Liver (tissue), 9 donors: ENCODE results near the gene ZBTB18. TPM values are rescaled to one million over a fixed set of nuclear protein-coding genes. Genes with fewer than 3 reads are reported as not detected.

Experiments used
- DNase-seq: peaks from one replicate; pipeline ENCODE4 v3.0.0-alpha.2; 2017; ENCODE audit warnings: low spot score
- H3K27ac ChIP-seq, 2 donors: one replicate each; pipeline ENCODE4 v1.7.0; 2013; ENCODE audit warnings: inconsistent platforms in 2 of 2, low read length in 2 of 2, control low read depth in 1 of 2, low read depth in 1 of 2, mild to moderate bottlenecking in 1 of 2
- H3K27me3 ChIP-seq, 4 donors: one replicate each; pipeline versions ENCODE4 v1.6.1 to v1.7.0; 2013; ENCODE audit warnings: low read length in 3 of 4, inconsistent platforms in 1 of 4, mild to moderate bottlenecking in 1 of 4, moderate library complexity in 1 of 4; ENCODE audit not compliant: control insufficient read depth in 4 of 4, insufficient read depth in 4 of 4
- H3K36me3 ChIP-seq, 4 donors: one replicate each; pipeline versions ENCODE4 v1.6.1 to v1.7.0; 2013; ENCODE audit warnings: low read length in 3 of 4, mild to moderate bottlenecking in 3 of 4, low read depth in 1 of 4, moderate library complexity in 1 of 4; ENCODE audit not compliant: control insufficient read depth in 4 of 4, insufficient read depth in 3 of 4
- H3K4me1 ChIP-seq, 4 donors: one replicate each; pipeline versions ENCODE4 v1.6.1 to v1.7.0; 2013; ENCODE audit warnings: low read length in 3 of 4, mild to moderate bottlenecking in 3 of 4, moderate library complexity in 1 of 4; ENCODE audit not compliant: control insufficient read depth in 4 of 4, insufficient read depth in 4 of 4
- H3K4me3 ChIP-seq, 3 donors: one replicate each; pipeline versions ENCODE4 v1.6.1 to v1.7.0; 2013; ENCODE audit warnings: low read length in 3 of 3, control low read depth in 1 of 3, low read depth in 1 of 3, mild to moderate bottlenecking in 1 of 3
- H3K9ac ChIP-seq, 2 donors: one replicate each; pipeline ENCODE4 v1.7.0; 2013; ENCODE audit warnings: low read length in 2 of 2, mild to moderate bottlenecking in 2 of 2, moderate library complexity in 2 of 2, control low read depth in 1 of 2, low read depth in 1 of 2
- H3K9me3 ChIP-seq, 4 donors: one replicate each; pipeline versions ENCODE4 v1.6.1 to v1.7.0; 2013; ENCODE audit warnings: low read length in 3 of 4; ENCODE audit not compliant: control insufficient read depth in 4 of 4
- CTCF ChIP-seq: fragments of 150-350 bp; IDR thresholded peaks from 2 replicates; pipeline ENCODE4 v1.5.1; 2017; ENCODE audit warnings: improper control_type of control experiment, low read depth, low read length; ENCODE audit not compliant: missing input control
- EGR1 ChIP-seq, 2 donors: IDR thresholded peaks; 2 replicates each; pipeline ENCODE4 v1.6.1; 2016 to 2018; ENCODE audit warnings: antibody characterized with exemption in 2 of 2, low read depth in 2 of 2
- FOXA1 ChIP-seq: IDR thresholded peaks from 2 replicates; pipeline ENCODE4 v1.6.1; 2016; ENCODE audit warnings: antibody characterized with exemption
- FOXA2 ChIP-seq: IDR thresholded peaks from 2 replicates; pipeline ENCODE4 v1.6.1; 2016; ENCODE audit warnings: antibody characterized with exemption
- HNF4G ChIP-seq: IDR thresholded peaks from 2 replicates; pipeline ENCODE4 v1.6.1; 2016; ENCODE audit warnings: antibody characterized with exemption
- RAD21 ChIP-seq, 2 donors: IDR thresholded peaks; 2 replicates each; pipeline ENCODE4 v1.6.1; 2016; ENCODE audit warnings: antibody characterized with exemption in 2 of 2, mild to moderate bottlenecking in 2 of 2
- REST ChIP-seq: IDR thresholded peaks from 2 replicates; pipeline ENCODE4 v1.6.1; 2016; ENCODE audit warnings: antibody characterized with exemption, mild to moderate bottlenecking
- SP1 ChIP-seq: IDR thresholded peaks from 2 replicates; pipeline ENCODE4 v1.6.1; 2018; ENCODE audit warnings: antibody characterized with exemption, mild to moderate bottlenecking
- YY1 ChIP-seq: IDR thresholded peaks from 2 replicates; pipeline ENCODE4 v1.6.1; 2016; ENCODE audit warnings: antibody characterized with exemption, mild to moderate bottlenecking
- WGBS: extraction: QIAGEN DNeasy Blood & Tissue Kit; methylation state at CpG from one replicate; pipeline ENCODE4 v1.1.7; 2013; 5-methylcytosine and 5-hydroxymethylcytosine counted together
- polyA plus RNA-seq, 2 donors: library from polyadenylated mRNA; stranded (reverse) in 1 of 2; unstranded in 1 of 2; fragments of 200-250 nt in 1 of 2; fragments of >200 nt in 1 of 2; fragmentation: Nextera tagmentation in 1 of 2; extraction: Ambion mirVana in 1 of 2; gene quantifications; one replicate each; pipeline versions ENCODE4 v1.2.1 to v1.2.3, GENCODE V29; 2013 to 2015
- total RNA-seq, 2 donors: library from RNA; depleted of rRNA; stranded (reverse); fragments of >200 nt; gene quantifications; one replicate each; pipeline ENCODE4 v1.2.3, GENCODE V29; 2014
- donor health status: healthy.
- donor health status: healthy.
- donor health status: healthy.
- donor health status: healthy.
- donor health status: healthy.

ZBTB18 gene
- total and polyA plus RNA-seq, 4 donors, result 1.2 to 18.3 (median 5.7) TPM

- Histone ChIP-seq H3K4me1 (no peaks in the 10 kb centered on the region), H3K27ac (no peak overlapping the region), H3K27me3 (no peaks in the 10 kb centered on the region), H3K9ac (no peak overlapping the region), H3K9me3 (no peaks in the 10 kb centered on the region), H3K36me3 (no peaks in the 10 kb centered on the region), H3K4me3 (no peak overlapping the region)
- DNase-seq, result no peak
- 80% methylated on average over 17 of the region's 17 CpGs for WGBS
- TF ChIP-seq FOXA1, result no peak
These were observed 23.5 kb upstream of the ZBTB18 start for GRCh38 chr1:244027491-244028145.

GRCh38 chr1:244028701-244029100 is 22.4 kb upstream of the ZBTB18 start:
- no peak for TF ChIP-seq EGR1 (IDR thresholded peaks at IDR 0.05; ENCODE audit: low read depth in 2 of 2)
- TF ChIP-seq CTCF, result no peak
- no peaks in the 10 kb centered on the region for H3K9me3 ChIP-seq
- H3K27me3 ChIP-seq, result no peaks in the 10 kb centered on the region
- no peaks in the 10 kb centered on the region for H3K4me1 ChIP-seq
- no peak overlapping the region for H3K27ac ChIP-seq
- no peaks in the 10 kb centered on the region for H3K36me3 ChIP-seq
- DNase-seq, result no peak
- no peak overlapping the region for H3K4me3 ChIP-seq
- 92% methylated on average over 3 of the region's 3 CpGs for WGBS
- H3K9ac ChIP-seq, result no peak overlapping the region

- TF ChIP-seq REST (no peak), RAD21 (IDR thresholded peaks at IDR 0.05) (peak in 1 of 2 donors; percentile 18)
- 83% methylated on average over 3 of the region's 3 CpGs for WGBS
These were observed 22.0 kb upstream of the ZBTB18 start for GRCh38 chr1:244029124-244029523.

GRCh38 chr1:244030481-244031040 is 20.5 kb upstream of the ZBTB18 start:
- Histone ChIP-seq H3K4me1 (no peaks in the 10 kb centered on the region), H3K9me3 (no peaks in the 10 kb centered on the region), H3K4me3 (no peak overlapping the region), H3K27ac (no peak overlapping the region), H3K9ac (no peak overlapping the region), H3K27me3 (no peaks in the 10 kb centered on the region), H3K36me3 (no peaks in the 10 kb centered on the region)
- 88% methylated on average over 13 of the region's 13 CpGs for WGBS
- no peak for TF ChIP-seq FOXA2
- TF ChIP-seq SP1, result no peak
- TF ChIP-seq HNF4G, result no peak
- no peak for TF ChIP-seq YY1
- DNase-seq, result no peak

More at GRCh38 chr1:244029124-244029523, 22.0 kb upstream of the ZBTB18 start:
- Histone ChIP-seq H3K27ac (no peak overlapping the region), H3K27me3 (no peaks in the 10 kb centered on the region), H3K9ac (no peak overlapping the region), H3K4me3 (no peak overlapping the region), H3K36me3 (no peaks in the 10 kb centered on the region), H3K9me3 (no peaks in the 10 kb centered on the region), H3K4me1 (no peaks in the 10 kb centered on the region)
- DNase-seq, result no peak
